OCI-LY3 (cell line): ENCODE data around the gene PLS1.

Experiments used
- CTCF ChIP-seq: fragments of 200-600, 300-600 bp; sonication (generic); IDR thresholded peaks from 2 replicates; pipeline ENCODE4 v1.5.1; 2014; ENCODE audit warnings: antibody characterized with exemption, low read length, low read depth
- EZH2phosphoT487 ChIP-seq: fragments of 200-600 bp; shearing (Covaris generic); IDR thresholded peaks from 2 replicates; pipeline ENCODE4 v1.6.1; 2018; ENCODE audit warnings: antibody characterized with exemption, mixed run types, low read depth

GRCh38 chr3:142670120-142670519 is 73.9 kb downstream of the PLS1 start:
- TF ChIP-seq CTCF (no peak), EZH2phosphoT487 (no peak)
